Stimulated activated CD4-positive, alpha-beta T cell treated with anti-CD3 and anti-CD28 coated beads, TNF-alpha, amount 100 ng/mL, for 48 hours (primary cell): ENCODE measurements around the gene RAB26.
A peak's percentile ranks its signal among the peaks of the same experiment; 100 is the strongest.
"Not testable (repeated sequence)": the region's sequence is repeated elsewhere in the genome, so short reads cannot be mapped to it uniquely, and the experiment has no call there.

Experiments
- DNase-seq, 3 donors: peaks; one replicate each; pipeline ENCODE4 v3.0.0-alpha.2; 2020; ENCODE audit warnings: low read depth in 3 of 3

The RAB26 gene

GRCh38 chr16:2117341-2117740 lies 31.1 kb upstream of the RAB26 start:
- not testable (repeated sequence) for DNase-seq

- not testable (repeated sequence) for DNase-seq
Observed at GRCh38 chr16:2117960-2118722, 30.3 kb upstream of the RAB26 start.

GRCh38 chr16:2121325-2121724 lies 27.1 kb upstream of the RAB26 start:
- not testable (repeated sequence) for DNase-seq

- no peak for DNase-seq
Observed at GRCh38 chr16:2121853-2122252, 26.6 kb upstream of the RAB26 start.

- no peak for DNase-seq
Observed at GRCh38 chr16:2122429-2122828, 26.0 kb upstream of the RAB26 start.

- DNase-seq = not testable (repeated sequence)
Observed at GRCh38 chr16:2122934-2123683, 25.3 kb upstream of the RAB26 start.

- DNase-seq = not testable (repeated sequence)
Observed at GRCh38 chr16:2123706-2124376, 24.6 kb upstream of the RAB26 start.

GRCh38 chr16:2124377-2124693 lies 24.1 kb upstream of the RAB26 start:
- DNase-seq = not testable (repeated sequence)

GRCh38 chr16:2124694-2125444 lies 23.6 kb upstream of the RAB26 start:
- DNase-seq = not testable (repeated sequence)

- not testable (repeated sequence) for DNase-seq
Observed at GRCh38 chr16:2125609-2126008, 22.8 kb upstream of the RAB26 start.

GRCh38 chr16:2126161-2126743 lies 22.2 kb upstream of the RAB26 start:
- not testable (repeated sequence) for DNase-seq

GRCh38 chr16:2126928-2127556 lies 21.4 kb upstream of the RAB26 start:
- DNase-seq = not testable (repeated sequence)

- DNase-seq = not testable (repeated sequence)
Observed at GRCh38 chr16:2127630-2128280, 20.7 kb upstream of the RAB26 start.

- not testable (repeated sequence) for DNase-seq
Observed at GRCh38 chr16:2129251-2129650, 19.2 kb upstream of the RAB26 start.

GRCh38 chr16:2129890-2130447 lies 18.5 kb upstream of the RAB26 start:
- DNase-seq = not testable (repeated sequence)

GRCh38 chr16:2133797-2134196 lies 14.6 kb upstream of the RAB26 start:
- not testable (repeated sequence) for DNase-seq

GRCh38 chr16:2135071-2135470 lies 13.4 kb upstream of the RAB26 start:
- not testable (repeated sequence) for DNase-seq

GRCh38 chr16:2135770-2136490 lies 12.5 kb upstream of the RAB26 start, which contains the start of gene PKD1:
Gene PKD1 (minus strand): TSS chr16:2135898. CDS start chr16:2135689, 209 bp downstream.
- DNase-seq = peak; percentile 97 to 99 (median 97)
